ENCODE results near the gene CDC42EP2. TPM values are rescaled to one million over a fixed set of nuclear protein-coding genes. Genes with fewer than 3 reads are reported as not detected.

Gene CDC42EP2
- total RNA-seq, 4 donors from 2014 or later: 2.5 to 4.2 (median 3.4) TPM; not detected in 1

- no peak overlapping the region for H3K4me3 ChIP-seq (ENCODE audit: low read depth, poor library complexity, severe bottlenecking)
- no peak for TF ChIP-seq CTCF (IDR thresholded peaks at IDR 0.05)
- TF ChIP-seq POLR2A (IDR thresholded peaks at IDR 0.05): no peak
- DNase-seq (ENCODE audit: low spot score in 2 of 2): no peak
- WGBS, 2 donors: 88% methylated on average over 7 of the region's 7 CpGs
- intact Hi-C loops (cut with DNase I; ENCODE audit: low total_unique reads): no loop called here
These were observed 38.7 kb downstream of the CDC42EP2 start for GRCh38 chr11:65353376-65353775.

- no peak for TF ChIP-seq CTCF (IDR thresholded peaks at IDR 0.05)
- TF ChIP-seq POLR2A (IDR thresholded peaks at IDR 0.05): no peak
- no peak for DNase-seq (ENCODE audit: low spot score in 2 of 2)
- intact Hi-C loops (cut with DNase I; ENCODE audit: low total_unique reads): no loop called here
- peak overlapping the region; percentile 20 for H3K4me3 ChIP-seq (ENCODE audit: low read depth, poor library complexity, severe bottlenecking)
- 20 to 21% methylated on average over 16 of the region's 16 CpGs for WGBS, 2 donors
These were observed 39.2 kb downstream of the CDC42EP2 start for GRCh38 chr11:65353900-65354264.

- TF ChIP-seq CTCF (IDR thresholded peaks at IDR 0.05): no peak
- no peak for TF ChIP-seq POLR2A (IDR thresholded peaks at IDR 0.05)
- peak; percentile 96 to 100 for DNase-seq (ENCODE audit: low spot score in 2 of 2)
- intact Hi-C loops (cut with DNase I; ENCODE audit: low total_unique reads): no loop called here
- peak within 1 kb of the TSS; percentile 47 for H3K4me3 ChIP-seq (ENCODE audit: low read depth, poor library complexity, severe bottlenecking)
- WGBS, 2 donors: 0 to 1% methylated on average over 20 to 38 of the region's 79 CpGs
These were observed 39.8 kb downstream of the CDC42EP2 start, which contains the start of gene TIGD3 for GRCh38 chr11:65354265-65355012. Gene TIGD3, plus strand, starts transcription at chr11:65354751. Its CDS starts 1,058 bp downstream, at chr11:65355809.

- DNase-seq (ENCODE audit: low spot score in 2 of 2): peak in 1 of 2 donors; percentile 87
- no peak for TF ChIP-seq CTCF (IDR thresholded peaks at IDR 0.05)
- TF ChIP-seq POLR2A (IDR thresholded peaks at IDR 0.05): no peak
- WGBS, 2 donors: 1 to 4% methylated on average over 28 to 46 of the region's 47 CpGs
- intact Hi-C loops (cut with DNase I; ENCODE audit: low total_unique reads): no loop called here
- H3K4me3 ChIP-seq (ENCODE audit: low read depth, poor library complexity, severe bottlenecking): peak overlapping the region; percentile 47
These were observed 40.5 kb downstream of the CDC42EP2 start for GRCh38 chr11:65355013-65355775.

GRCh38 chr11:65355776-65356393 lies 41.2 kb downstream of the CDC42EP2 start:
- intact Hi-C loops (cut with DNase I; ENCODE audit: low total_unique reads): no loop called here
- DNase-seq (ENCODE audit: low spot score in 2 of 2): peak in 1 of 2 donors; percentile 87
- 31 to 42% methylated on average over 29 to 35 of the region's 35 CpGs for WGBS, 2 donors
- no peak for TF ChIP-seq CTCF (IDR thresholded peaks at IDR 0.05)
- TF ChIP-seq POLR2A (IDR thresholded peaks at IDR 0.05): no peak
- no peak overlapping the region for H3K4me3 ChIP-seq (ENCODE audit: low read depth, poor library complexity, severe bottlenecking)

Measured in lower leg skin (tissue), 4 donors.